ENCODE results near the gene PDGFA.

The PDGFA gene

DNA sequence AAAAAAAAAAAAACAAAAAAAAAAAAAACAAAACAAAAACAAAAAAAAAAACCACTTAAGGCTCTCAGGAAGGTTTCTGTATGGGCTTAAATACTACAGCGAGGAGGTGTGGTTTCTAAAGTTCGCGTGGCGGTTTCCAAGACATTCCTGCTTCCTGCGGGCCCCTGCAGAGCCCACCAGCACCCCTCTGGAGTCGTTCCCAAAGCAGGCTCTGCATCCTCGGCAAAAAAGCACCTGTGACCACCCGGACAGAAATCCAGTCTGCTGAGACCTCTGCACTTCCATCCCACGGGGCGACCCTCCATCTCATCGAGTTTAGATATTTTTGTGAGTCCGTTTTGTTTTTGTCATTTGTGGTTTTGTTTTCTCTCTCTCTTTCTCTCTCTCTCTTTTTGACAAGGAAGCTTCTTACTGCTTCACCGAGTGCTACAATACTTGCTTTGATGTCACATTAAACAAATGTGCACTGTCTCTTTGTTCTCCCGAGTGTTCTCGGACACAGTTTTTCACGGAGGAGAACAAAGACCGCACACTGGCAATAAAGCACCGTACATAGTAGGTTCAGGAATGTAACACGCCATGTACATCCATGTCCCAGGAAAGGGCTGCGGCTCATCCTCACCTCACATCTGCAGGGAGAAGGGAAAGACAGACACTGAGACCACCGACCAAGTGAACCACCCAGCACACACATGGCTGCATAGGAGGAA, 21.5 kb downstream of the PDGFA start:
- peaks cover 50% of the 10 kb centered on the region for H3K36me3 ChIP-seq (replicated peaks)
- in situ Hi-C loops (cut with HindIII; ENCODE audit: low pct_ligation_motif_present, low sequenced_read_pairs) = no loop called here
- no peak overlapping the region for H3K27ac ChIP-seq
- no peaks in the 10 kb centered on the region for H3K27me3 ChIP-seq (replicated peaks)
- TF ChIP-seq, protein P1, sequence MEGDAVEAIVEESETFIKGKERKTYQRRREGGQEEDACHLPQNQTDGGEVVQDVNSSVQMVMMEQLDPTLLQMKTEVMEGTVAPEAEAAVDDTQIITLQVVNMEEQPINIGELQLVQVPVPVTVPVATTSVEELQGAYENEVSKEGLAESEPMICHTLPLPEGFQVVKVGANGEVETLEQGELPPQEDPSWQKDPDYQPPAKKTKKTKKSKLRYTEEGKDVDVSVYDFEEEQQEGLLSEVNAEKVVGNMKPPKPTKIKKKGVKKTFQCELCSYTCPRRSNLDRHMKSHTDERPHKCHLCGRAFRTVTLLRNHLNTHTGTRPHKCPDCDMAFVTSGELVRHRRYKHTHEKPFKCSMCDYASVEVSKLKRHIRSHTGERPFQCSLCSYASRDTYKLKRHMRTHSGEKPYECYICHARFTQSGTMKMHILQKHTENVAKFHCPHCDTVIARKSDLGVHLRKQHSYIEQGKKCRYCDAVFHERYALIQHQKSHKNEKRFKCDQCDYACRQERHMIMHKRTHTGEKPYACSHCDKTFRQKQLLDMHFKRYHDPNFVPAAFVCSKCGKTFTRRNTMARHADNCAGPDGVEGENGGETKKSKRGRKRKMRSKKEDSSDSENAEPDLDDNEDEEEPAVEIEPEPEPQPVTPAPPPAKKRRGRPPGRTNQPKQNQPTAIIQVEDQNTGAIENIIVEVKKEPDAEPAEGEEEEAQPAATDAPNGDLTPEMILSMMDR (IDR thresholded peaks at IDR 0.05; ENCODE audit: low read depth, low read length, missing control alignments) = no peak
- H3K4me3 ChIP-seq (ENCODE audit: low read depth, low read length) = no peak overlapping the region
- no peak for DNase-seq

DNA sequence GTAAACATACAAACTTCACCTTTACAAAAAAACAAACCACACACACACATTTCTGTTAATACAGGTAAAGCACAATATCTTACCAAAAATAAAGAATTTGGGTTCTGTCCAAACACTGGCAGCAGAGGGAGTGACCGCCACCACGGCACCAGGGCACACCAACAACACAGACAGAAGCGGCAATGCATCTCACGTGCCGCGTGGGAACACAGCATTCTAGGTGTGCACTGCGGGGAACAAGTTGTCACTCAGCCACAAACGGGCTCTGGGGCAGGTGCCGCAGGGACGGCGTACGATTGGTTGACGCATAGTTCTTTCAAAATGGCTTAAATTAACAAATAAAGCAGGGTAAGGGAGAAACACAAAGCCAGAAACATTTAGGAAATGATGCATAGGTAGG, 22.3 kb downstream of the PDGFA start:
- Histone ChIP-seq H3K27me3 (replicated peaks) (no peaks in the 10 kb centered on the region), H3K27ac (no peak overlapping the region), H3K4me3 (ENCODE audit: low read depth, low read length) (no peak overlapping the region), H3K36me3 (replicated peaks) (peaks cover 49% of the 10 kb centered on the region)
- in situ Hi-C loops (cut with HindIII; ENCODE audit: low pct_ligation_motif_present, low sequenced_read_pairs) = no loop called here
- no peak for DNase-seq
- TF ChIP-seq, protein P1 (IDR thresholded peaks at IDR 0.05; ENCODE audit: low read depth, low read length, missing control alignments) = no peak

DNA sequence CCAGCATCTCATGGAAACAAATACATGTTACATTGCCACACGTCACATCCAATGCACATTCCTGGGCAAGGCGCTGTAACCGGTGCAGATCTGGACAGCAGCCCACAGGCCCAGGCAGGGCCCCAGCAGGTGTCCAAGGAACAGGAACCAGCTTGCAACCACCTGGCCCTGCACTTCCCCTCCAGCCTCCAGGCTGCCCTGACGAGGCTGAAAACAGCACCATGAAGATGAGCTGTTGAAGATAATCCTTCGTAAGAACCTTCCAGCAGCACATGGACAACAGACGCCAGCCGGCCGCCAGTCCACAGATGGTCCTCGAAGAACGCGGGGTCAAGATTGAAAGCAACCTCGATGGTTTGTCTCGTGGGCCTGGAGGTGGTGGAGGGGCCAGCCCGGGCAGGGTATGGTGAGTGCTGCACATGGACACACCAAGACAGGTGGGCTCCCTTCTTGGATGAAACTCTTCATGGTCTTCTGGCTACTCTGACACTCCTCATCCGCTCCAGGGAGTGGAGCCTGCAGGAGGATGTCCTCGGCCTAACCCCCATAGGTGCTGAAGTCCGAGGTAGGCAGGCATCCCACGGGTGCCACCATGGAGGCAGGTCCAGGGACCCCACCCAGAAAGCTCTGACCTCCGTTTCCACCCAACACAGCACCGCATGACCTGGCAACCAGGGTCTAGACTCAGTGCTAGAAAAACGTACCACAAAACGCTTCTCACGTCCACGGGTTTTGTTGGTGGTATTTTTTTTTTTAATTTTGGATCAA, 22.9 kb downstream of the PDGFA start:
- Histone ChIP-seq H3K27ac (no peak overlapping the region), H3K4me3 (ENCODE audit: low read depth, low read length) (no peak overlapping the region), H3K36me3 (replicated peaks) (peaks cover 45% of the 10 kb centered on the region), H3K27me3 (replicated peaks) (no peaks in the 10 kb centered on the region)
- no peak for DNase-seq
- TF ChIP-seq, protein P1 (IDR thresholded peaks at IDR 0.05; ENCODE audit: low read depth, low read length, missing control alignments) = no peak
- in situ Hi-C loops (cut with HindIII; ENCODE audit: low pct_ligation_motif_present, low sequenced_read_pairs) = no loop called here

DNA sequence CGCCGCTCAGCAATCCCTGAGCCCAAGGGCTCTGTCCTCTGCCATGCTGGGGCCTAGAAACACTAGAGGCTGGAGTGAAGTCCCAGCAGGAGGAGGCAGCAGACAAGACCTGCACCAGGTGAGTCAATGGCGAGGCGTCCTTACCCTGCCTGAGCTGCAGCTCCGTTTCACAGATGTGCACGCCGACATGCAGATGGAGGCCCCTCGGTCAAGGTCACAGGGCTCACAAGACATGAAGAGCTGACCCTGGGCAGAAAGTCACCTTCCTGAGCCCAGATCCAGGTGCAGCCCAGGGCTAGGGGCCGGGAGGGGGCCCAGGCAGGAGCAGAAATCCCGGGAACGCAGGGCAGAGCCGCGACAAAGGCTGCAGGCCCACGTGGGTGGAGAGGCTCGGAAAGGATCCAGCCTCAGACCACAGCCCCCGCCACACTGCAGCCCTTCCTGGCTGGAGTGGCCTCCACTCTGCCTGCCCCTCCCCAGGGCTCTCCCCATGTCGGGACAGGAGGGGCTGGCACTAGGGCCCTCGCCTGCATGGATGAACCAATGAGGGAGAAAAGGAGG, 23.8 kb downstream of the PDGFA start:
- in situ Hi-C loops (cut with HindIII; ENCODE audit: low pct_ligation_motif_present, low sequenced_read_pairs) = no loop called here
- TF ChIP-seq, protein P1 (IDR thresholded peaks at IDR 0.05; ENCODE audit: low read depth, low read length, missing control alignments) = no peak
- H3K27ac ChIP-seq = no peak overlapping the region

DNA sequence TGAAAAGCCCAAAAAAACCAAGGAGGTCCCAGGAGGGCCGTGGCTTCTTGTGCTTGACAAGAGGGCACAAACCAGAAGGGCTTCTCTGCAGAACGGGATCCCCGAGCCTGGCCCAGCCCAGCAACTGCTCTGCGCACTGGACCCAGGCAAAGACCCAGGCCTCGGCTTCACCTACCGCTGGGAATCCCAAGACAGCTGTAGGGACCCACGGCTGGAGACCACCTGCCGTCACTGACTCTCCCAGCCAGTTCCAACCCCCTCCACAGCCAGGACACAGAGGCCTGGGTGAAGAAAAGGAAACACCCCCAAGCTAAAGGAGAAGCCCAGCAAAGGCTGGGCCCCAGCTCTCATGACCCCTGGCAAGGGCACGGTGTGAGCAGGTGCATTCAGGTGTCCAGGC, 24.3 kb downstream of the PDGFA start:
- no peak for DNase-seq
- Histone ChIP-seq H3K4me3 (ENCODE audit: low read depth, low read length) (no peak overlapping the region), H3K27ac (no peak overlapping the region), H3K36me3 (replicated peaks) (peaks cover 31% of the 10 kb centered on the region), H3K27me3 (replicated peaks) (no peaks in the 10 kb centered on the region)
- TF ChIP-seq, protein P1 (IDR thresholded peaks at IDR 0.05; ENCODE audit: low read depth, low read length, missing control alignments) = no peak
- in situ Hi-C loops (cut with HindIII; ENCODE audit: low pct_ligation_motif_present, low sequenced_read_pairs) = no loop called here

More for the DNA sequence above, 23.8 kb downstream of the PDGFA start:
- Histone ChIP-seq H3K4me3 (ENCODE audit: low read depth, low read length) (no peak overlapping the region), H3K27me3 (replicated peaks) (no peaks in the 10 kb centered on the region), H3K36me3 (replicated peaks) (peaks cover 36% of the 10 kb centered on the region)
- DNase-seq = no peak

Data from brain microvascular endothelial cell (primary cell).